ENCODE results near the gene FHIP1A.

The FHIP1A gene

DNA sequence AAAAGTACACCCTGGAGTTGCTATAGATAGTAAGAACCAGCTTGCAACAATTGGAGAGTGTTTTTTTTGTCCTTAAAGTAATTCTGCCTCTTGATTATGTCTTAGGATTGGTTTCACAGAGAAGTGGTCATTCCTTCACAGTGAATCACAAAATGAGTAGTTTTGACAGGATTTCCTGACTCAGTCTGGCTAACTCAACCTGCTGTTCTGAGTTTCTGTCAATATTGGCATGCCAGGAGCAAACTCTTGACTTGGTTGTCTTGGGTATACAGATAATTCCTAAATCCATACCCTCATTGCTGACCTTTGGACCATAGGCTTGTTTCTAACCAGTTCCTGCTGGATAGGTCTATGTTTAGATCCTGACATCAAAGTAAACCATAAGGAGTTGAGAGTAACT, 9.4 kb downstream of the FHIP1A start:
- DNase-seq, result no peak

DNA sequence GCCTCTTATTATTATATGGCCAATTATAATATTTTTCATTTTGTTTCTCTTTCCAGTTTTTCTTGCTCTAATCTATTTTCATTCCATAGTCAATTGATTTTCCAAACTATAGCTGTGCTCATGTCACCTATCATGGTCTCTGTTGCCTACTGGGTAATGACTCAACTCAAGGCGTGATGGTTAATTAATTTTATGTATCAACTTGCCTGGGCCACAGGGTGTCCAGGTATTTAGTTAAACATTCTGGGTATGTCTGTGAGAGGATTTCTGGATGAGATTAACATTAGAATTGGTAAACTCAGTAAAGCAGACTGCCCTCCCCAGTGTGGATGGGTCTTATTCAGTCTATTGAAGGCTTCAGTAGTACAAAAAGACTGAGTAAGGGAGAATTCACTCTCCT, 9.9 kb downstream of the FHIP1A start:
- DNase-seq, result no peak

DNA sequence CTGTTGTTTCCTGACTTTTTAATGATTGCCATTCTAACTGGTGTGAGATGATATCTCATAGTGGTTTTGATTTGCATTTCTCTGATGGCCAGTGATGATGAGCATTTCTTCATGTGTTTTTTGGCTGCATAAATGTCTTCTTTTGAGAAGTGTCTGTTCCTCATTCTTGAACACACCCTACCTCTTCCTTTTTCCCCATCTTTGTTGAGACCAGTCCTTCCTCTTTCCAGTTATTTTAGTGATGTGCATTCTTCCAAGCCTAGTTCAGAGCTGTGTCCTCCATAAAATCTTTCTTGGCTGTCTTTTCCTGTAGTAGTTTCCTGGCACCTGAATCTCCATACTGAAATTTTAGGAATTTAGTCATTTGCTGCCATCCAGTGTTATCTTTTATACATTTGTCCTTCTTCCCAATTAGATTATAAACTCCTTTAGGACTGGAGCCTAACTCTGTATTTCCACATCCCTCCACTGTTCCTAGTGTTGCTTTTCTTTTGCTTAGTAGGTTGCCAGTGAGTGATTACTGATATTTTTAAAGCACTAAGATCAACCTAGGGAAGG, 11.4 kb downstream of the FHIP1A start:
- DNase-seq, result no peak

DNA sequence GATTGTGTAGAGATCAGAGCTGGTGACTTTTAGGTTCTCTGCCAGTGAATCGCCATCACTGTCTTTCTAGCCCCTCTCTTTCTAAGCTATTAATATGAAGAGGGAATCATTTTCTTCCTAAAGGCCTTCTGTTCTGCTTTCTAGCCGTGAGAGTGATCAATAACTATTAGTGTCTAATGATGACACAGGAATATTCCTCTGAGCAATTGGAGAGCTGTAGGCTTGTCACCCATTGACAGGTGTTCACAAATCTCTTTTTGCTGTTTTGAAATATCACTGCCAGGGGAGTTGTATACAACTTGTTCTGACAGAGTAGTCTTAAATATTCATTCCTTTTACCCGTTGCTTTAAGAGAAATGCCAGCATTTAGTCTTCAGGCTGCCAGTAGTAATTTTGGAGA, 13.9 kb downstream of the FHIP1A start:
- DNase-seq, result no peak

DNA sequence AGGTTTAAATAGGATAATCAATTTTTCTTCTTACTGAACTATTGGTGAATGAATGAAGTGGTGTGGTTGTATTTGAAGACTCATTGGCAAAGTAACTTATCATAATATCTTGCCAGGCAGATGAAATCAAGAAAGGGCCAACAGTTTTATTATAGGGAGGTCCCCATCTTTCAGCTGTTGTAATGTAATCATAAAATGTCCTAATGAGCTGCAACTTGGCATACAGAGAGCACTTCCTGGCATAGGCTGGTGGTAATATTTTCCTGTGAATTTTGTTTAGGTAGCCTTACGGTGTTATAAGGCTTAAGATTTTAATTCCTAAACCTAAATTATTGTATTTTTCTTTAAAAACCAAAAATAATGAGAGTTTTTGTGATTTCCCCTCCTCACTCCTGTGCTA, 17.5 kb downstream of the FHIP1A start:
- DNase-seq, result no peak

DNA sequence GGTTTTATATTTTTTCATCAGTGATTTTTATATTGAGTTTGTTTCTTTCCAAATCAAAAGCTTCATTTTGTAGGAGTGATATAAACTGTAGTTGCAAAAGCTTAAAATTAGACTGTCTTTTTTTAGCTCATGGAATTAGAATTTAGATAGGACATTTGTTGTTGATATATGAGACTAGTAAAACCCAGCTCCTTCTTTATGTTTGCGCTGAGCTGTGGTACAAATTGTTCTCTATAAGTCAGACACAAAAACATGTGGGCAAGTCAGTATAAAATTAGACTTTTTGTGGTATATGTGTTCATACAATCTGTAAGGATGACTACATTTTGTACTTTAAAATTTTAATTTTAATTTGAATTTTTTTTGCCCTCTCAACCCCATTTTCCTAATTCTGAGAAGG, 18.3 kb downstream of the FHIP1A start:
- DNase-seq, result no peak

DNA sequence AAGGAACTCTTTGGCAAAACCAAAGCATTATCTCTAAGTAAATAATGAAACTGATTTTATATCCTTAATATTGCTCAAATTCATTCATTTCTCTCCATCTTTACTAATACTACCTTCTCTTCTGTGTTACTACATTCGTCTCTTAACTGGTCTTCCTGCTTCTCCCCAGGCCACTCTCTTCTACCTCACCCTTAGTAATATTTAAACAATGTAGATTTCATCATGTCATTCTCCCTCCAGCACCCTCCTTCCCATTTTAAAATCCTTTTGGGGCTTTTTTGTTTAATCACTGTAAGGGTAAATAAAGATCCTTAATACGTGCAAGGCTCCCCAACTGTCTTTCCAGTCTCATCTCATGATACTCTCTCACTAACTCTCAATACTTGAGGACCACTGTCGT, 19.4 kb downstream of the FHIP1A start:
- no peak for DNase-seq

DNA sequence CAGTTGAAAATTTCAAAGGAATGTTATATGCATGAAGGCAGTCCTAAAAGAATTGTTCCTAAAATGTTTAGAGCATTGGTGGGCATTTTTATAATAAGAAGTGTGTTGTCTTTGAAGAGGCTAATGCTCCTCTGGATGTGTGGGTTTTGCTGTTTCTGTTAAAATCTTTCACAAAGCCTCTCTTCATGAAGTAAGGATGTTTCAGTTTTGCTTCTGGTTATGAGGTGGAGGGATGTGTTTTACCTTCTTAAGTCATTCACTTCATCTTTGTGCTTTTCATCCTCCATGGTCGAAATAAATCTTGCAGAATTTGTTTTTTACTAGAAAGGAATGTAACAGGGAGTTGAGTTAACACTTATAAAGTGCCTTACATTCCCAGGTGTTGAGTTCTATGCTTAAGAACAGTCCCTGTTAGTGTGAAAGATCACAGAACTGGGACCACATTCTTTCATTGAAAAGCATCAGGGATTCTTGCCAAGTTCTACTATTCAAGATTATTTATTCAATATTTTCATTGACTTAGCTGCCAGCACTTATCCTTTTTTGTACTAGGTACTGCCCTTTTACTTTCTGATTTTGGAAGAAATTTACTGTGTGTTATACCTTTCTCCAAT, 21.1 kb downstream of the FHIP1A start:
- DNase-seq, result no peak

DNA sequence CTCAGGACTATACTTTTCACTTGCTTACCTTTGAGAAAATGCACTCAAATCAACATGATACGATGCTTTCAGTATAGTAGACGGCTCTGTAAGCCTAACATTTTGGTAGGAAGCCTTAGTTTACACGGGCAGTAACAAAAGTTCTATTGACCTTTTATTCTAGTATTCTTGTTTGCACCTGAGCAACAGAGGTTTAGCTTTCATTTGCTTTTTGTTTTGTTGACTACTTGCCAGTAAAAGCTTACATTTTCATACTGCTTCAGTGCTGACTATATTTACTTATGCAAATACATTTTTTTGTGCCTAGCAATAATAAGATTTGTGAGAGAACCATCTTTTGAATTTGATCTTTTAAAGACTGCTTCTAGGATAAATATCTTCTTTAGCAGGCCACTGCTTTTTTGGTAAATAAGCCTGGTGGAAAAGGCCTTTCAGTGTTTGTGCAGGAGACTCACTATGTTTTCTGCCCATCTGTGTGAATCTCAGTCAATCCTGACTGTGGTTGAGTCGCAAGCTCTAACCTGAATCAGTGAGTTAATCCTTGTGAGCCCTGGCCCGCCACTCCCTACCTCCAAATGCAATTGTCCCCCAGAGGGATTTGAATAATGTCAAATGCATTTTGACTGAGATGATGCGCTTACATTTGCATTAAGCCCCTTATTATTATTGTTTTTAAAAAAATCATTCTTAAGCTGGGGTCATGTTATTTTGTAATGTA, 21.9 kb downstream of the FHIP1A start:
- no peak for DNase-seq

DNA sequence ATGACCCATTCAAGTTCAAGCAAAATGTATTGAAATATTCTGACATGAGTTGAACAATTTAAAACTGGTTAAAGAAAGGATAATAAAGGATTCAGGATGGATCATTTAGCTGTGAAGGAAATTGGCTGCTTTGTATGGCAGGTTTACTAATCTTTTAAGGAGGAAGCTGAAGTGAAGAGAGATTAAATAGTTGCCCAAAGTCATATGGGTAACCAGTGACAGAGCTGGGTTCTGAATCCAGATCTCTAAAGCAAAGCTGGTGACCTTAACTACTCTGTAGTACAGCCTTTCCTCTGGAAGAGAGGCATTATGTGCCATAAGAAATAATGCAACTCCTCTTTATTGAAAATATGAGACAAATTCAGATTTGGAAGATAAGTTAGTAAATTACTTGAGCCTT, 22.8 kb downstream of the FHIP1A start:
- no peak for DNase-seq

DNA sequence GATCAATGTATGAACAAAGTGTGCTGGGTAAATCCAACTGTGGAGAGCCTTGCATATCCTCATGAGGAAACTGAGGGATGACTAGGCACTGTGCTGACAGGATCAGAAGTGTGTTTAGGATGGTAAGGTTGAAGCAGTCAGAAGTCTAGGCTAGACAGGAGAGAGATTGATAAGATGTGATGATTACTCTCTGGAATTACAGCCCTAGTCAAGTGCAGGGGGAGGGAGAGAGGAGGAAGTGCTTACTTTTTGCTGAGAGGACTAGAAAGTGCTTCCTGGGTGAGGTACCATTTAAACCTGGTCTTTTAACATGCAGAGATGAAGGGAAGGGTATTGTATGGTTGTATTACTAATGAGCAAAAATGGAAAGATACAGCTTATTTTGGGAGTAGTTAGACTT, 23.7 kb downstream of the FHIP1A start:
- DNase-seq, result no peak

DNA sequence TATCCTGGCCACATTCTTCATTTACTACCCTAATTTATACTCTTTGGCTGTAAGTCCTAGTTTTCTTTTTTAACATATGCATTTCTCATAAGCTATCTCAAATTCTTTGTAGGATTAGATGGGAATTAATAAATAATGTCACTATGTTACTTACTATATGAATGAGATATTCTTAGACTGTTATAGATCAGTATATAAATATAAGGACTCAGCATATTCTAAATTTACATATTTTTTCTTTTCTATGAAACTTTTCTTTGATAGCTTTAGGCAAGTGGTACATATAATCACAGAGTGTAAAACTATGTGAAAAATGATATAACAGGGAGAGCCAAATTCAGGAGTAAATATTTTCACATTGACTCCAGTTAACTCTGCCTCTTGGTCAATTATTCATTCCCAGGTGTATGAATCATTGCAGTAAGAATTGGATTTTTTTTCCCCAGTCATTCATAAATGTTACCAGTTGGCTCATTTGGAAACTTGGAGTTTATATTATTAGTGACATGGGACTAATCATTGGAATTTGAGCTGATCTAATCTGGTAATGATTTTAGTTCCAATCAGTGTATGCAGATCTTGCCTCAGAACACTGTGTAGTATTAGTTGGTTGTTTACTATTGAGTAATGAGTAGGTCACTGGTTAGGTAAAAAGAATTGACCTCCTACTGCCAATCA, 25.3 kb downstream of the FHIP1A start:
- DNase-seq, result no peak

DNA sequence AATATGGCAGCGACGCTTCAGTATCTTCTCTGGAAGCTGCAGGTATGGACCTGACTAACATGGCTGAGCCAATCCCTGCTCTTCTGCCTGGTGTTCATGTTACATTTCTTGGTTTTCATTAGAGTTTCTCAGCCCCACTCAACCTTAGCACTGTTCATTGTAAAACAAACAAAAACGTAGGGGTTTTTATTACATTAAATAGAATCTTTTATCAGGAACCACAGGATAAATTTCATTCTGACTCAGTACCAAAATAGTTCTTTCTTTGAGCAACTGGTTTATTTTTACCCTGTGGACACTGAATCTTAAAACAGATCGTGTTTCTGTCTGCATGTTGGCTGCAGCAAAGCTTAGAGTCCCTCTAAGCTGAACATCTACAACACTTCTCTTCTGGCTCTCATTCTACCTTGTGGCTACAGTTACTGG, 27.1 kb downstream of the FHIP1A start:
- DNase-seq, result no peak

DNA sequence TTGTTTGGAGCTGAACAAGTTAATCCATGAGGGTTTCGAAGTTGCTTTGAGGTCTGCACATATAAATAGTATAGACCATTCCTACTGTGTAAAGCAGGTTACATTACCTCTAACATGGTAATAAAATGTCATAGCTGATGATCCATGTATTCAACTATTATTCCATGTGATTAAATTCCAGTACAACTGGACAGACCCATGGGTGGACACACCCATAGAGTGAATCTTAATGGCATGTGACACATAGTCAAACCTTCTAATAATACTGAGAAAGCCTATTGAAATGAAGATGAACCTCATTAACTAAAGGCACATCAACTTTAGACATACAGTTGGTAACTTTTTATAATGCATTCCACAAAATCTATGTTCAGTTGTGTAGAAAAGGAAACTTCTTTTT, 28.5 kb downstream of the FHIP1A start:
- DNase-seq, result no peak

DNA sequence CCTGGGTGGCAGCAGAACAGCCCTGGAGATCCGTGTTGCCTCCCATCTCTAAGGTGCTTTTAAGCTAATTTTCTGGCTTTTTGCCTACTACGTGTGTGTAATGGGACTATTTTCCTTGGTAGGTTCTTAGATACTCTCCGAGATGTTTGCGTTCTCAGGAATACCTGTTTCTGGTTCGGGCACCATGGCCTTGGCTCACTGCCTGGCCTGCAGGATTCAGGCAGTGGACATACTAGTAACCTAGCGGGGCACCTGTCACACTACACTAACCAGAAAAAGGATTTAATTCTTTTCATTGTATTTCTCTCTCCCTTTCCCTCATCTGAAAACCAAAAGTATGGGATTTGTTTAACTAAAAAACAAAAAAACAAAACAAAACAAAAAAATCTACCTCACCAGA, 29.2 kb downstream of the FHIP1A start:
- DNase-seq, result no peak

DNA sequence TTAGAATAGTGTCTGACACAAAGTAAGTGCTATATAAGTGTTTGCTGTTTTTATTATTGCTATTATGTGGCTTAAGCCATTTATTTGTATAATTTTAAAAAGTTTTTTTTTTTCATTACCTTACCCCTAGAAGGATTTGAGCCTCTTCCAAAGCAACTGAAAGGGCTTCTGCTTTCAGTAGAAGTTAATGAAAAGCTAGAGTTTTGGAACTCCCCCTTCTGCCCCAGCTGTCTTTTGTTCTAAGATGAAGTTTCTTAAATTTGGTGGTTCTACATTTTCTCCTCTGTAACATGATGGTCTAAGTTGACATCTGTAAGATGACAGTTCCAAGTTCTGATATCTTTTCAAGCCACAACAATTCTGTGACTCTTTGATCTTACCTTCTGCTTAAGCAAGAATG, 30.3 kb downstream of the FHIP1A start:
- DNase-seq, result no peak

DNA sequence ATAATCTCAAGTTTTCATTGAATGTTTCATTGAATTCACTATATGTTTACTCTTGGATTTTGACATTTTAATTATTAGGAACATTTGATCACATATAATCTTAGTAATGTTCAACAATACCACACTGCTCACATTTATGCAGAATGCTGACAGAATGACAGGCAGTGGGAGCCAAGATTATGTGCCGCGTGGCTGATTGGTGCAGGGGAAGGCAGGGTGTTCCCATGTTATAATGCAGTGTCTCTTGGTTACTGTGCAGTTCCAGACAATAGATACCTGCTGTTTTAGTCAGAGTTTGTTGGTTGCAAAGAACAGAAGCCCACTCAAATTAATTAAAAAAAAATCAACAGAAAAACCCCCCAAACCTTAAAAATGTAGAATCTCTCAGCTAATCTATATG, 33.0 kb downstream of the FHIP1A start:
- no peak for DNase-seq

DNA sequence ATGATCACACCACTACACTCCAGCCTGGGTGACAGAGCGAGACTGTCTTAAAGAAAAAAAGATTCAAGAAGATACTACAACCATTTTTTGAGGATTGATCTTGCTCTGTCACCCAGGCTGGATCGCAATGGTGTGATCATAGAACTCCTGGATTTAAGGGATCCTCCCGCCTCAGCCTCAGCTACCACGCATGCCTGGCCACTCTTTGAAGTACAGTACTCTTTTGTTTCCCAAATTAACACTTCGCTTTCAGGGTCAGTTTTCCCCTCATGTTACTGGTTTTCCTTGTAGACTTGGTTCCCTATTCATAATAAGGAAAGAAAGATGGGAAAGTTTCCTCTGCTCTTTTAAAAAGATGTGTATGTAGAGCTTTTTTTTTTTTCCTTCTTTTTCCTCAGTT, 34.3 kb downstream of the FHIP1A start:
- no peak for DNase-seq

DNA sequence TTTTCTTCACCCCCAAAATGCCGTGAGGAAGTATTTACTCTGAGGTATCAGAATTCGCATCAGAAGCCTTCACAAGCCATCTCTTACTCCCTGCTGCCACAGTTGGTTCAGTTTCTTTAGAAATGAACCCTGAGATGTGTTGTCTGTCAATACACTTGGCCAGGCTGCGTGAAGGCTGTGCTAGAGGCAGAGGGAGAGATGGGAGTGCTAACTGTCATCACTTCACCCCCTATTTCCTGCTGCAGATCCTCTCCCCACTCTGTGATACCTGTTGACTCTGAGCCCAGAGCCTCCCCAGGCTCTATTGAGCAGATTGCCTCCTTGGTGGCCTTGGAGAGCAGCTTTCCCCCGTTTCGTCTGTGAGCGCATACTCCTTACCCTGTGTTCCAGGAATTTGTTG, 34.8 kb downstream of the FHIP1A start:
- no peak for DNase-seq

DNA sequence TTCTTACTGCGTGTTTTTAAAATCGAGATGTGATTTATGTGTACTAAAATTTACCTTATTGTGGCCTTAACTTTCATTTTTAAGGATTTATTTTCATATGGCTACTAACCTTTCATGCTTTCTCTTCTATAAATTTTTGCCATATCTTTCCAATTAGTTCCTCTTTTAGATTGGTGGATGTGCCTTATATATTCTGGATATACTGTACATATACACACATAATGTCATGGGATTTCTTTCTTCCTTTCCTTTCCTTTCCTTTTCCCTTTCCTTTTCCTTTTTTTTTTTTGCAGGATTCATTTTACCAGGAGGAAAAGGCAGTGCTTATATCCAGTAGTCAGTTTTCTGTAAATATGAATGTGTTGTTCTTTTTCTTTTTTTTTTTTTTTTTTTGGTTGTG, 37.2 kb downstream of the FHIP1A start:
- no peak for DNase-seq

DNA sequence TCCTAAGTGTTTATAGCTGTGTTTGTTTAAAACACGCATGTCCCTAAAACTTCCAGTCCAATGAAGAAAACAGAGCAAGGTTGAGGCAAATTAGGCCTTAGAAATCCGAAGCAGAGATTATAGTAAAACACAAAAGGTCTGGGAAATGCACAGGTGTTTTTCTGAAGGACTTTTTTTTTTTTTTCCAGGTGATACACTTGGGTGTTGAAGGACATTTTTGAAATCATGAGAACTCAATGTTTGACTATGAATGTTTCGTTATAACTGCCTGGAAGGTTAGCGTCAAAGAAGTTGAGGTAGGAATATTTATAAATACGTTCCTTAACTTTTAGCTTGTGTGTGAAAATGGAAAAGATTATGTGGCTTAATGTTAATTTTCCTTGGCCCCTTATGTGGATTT, 45.5 kb downstream of the FHIP1A start:
- DNase-seq, result no peak

DNA sequence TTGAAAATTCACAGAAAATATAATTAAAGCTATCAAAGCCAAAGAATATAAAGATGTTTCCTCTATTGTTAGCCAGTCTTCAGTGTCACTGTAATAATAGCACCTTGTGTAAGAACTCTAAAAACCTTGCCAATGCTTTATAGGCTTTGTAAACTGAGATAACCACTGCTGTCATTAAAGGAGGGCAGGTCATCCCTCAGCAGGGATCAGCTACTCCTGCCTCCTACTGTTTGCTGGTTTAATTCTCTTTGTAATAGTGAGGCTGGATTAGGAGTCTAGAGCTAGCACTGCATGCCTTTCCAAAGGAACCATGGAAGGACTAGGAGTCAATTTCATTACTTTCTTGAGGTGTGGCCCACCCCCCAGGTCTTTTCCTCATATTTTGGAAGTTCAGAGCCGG, 46.2 kb downstream of the FHIP1A start:
- no peak for DNase-seq

DNA sequence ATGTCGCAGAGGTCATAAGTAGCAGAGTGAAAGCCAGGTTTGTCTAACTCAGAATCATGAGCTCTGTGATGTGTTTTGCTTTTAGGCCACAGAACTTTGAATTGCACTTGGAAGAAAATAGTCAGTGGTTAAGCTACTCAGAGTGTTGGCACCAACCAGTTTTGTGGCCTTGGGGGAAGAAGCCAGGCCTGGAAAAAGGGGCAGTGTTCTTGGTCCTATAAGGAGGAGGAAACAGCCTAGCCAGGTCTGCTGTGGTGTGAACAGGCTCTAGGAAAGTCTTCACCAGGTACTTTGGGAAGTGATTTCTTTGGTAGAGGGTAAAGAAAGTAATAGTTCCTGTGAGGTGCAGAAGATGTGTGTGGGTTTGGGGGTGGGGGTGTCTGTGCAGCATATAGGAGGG, 49.2 kb downstream of the FHIP1A start:
- DNase-seq, result no peak
